CD4-positive, alpha-beta T cell (primary cell): Measurements from ENCODE around the gene B2M. TPM values are rescaled to one million over a fixed set of nuclear protein-coding genes. Genes with fewer than 3 reads are reported as not detected.
"Not testable (repeated sequence)": the region's sequence is repeated elsewhere in the genome, so short reads cannot be mapped to it uniquely, and the experiment has no call there.

Experiments
- ATAC-seq: fragments of 200-7000 bp; cut with Tn5 transposase; one replicate; pipeline ENCODE4 v1.10.0; 2022; ENCODE audit warnings: mild to moderate bottlenecking; ENCODE audit not compliant: poor library complexity
- CTCF ChIA-PET: fragments of 350-600 bp; sonication (Branson Sonifier 250); formaldehyde crosslinking; loops from one replicate; lab custom pipeline; 2021; ENCODE audit warnings: antibody characterized with exemption, inconsistent platforms; lab: Charles Lee
- POLR2A ChIA-PET: fragments of 350-600 bp; sonication (Branson Sonifier 250); formaldehyde crosslinking; loops from one replicate; lab custom pipeline; 2021; ENCODE audit warnings: antibody characterized with exemption, inconsistent platforms; lab: Charles Lee
- DNase-seq, 14 experiments: peaks; one replicate each; pipeline ENCODE4 v3.0.0-alpha.2; 2013 to 2020; ENCODE audit warnings: mixed read lengths in 2 of 14
- H3K27ac ChIP-seq, 2 donors: one replicate each; pipeline versions ENCODE4 v1.5.1 to v1.7.0; 2013; ENCODE audit warnings: low read length in 2 of 2, low read depth in 1 of 2, mild to moderate bottlenecking in 1 of 2
- H3K27me3 ChIP-seq, 2 experiments: 1 replicate in 1 of 2; 2 replicates in 1 of 2; pipeline versions ENCODE4 v1.6.1 to v1.7.0; 2013; ENCODE audit warnings: low read length in 2 of 2, control low read depth in 1 of 2, mild to moderate bottlenecking in 1 of 2, moderate library complexity in 1 of 2; ENCODE audit not compliant: insufficient read depth in 2 of 2, control insufficient read depth in 1 of 2
- H3K36me3 ChIP-seq: one replicate; pipeline ENCODE4 v1.6.1; 2013; ENCODE audit warnings: low read length, control low read depth; ENCODE audit not compliant: insufficient read depth
- H3K4me1 ChIP-seq: one replicate; pipeline ENCODE4 v1.6.1; 2013; ENCODE audit warnings: low read length, control low read depth; ENCODE audit not compliant: insufficient read depth
- H3K4me3 ChIP-seq: one replicate; pipeline ENCODE4 v1.5.1; 2013; ENCODE audit warnings: mild to moderate bottlenecking, low read length, moderate library complexity
- H3K9me3 ChIP-seq, 2 experiments: 1 replicate in 1 of 2; 2 replicates in 1 of 2; pipeline versions ENCODE4 v1.6.1 to v1.7.0; 2013; ENCODE audit warnings: low read length in 2 of 2, mild to moderate bottlenecking in 2 of 2, control low read depth in 1 of 2, moderate library complexity in 1 of 2; ENCODE audit not compliant: control insufficient read depth in 1 of 2, insufficient read depth in 1 of 2
- H3K27ac Mint-ChIP-seq: one replicate; pipeline ENCODE4 v1.8.0; 2020; ENCODE audit warnings: mixed read lengths
- H3K27me3 Mint-ChIP-seq: one replicate; pipeline ENCODE4 v1.8.0; 2021; ENCODE audit warnings: mixed read lengths
- H3K36me3 Mint-ChIP-seq: one replicate; pipeline ENCODE4 v1.8.0; 2021; ENCODE audit warnings: low read depth, mixed read lengths
- H3K4me1 Mint-ChIP-seq: one replicate; pipeline ENCODE4 v1.8.0; 2021; ENCODE audit warnings: low read depth, mixed read lengths
- H3K4me3 Mint-ChIP-seq: one replicate; pipeline ENCODE4 v1.8.0; 2020; ENCODE audit warnings: mild to moderate bottlenecking, mixed read lengths
- H3K9me3 Mint-ChIP-seq: one replicate; pipeline ENCODE4 v1.8.0; 2020; ENCODE audit warnings: mixed read lengths
- intact Hi-C, 2 experiments: fragments of 100-400 bp; cut with DNase I in 1 of 2; cut with micrococcal nuclease in 1 of 2; formaldehyde crosslinking; loops; one replicate each; pipeline versions ENCODE4 v1.15.1 to v1.9.0; 2023 to 2025; cut with DNase I, micrococcal nuclease
- total RNA-seq, 174 experiments: library from RNA in 2 of 174; stranded (reverse) in 2 of 174; gene quantifications; one replicate each; pipeline ENCODE4 v1.2.3 and lab custom pipeline; 2021 to 2026
- TF ChIP-seq, protein P1 (sequence below): fragments of 200-600 bp; IDR thresholded peaks from one replicate; pipeline ENCODE4 v1.8.0; 2022; ENCODE audit warnings: antibody characterized with exemption, mild to moderate bottlenecking

B2M gene
- total RNA-seq, 2 experiments from 2014 or later, result 4,357 to 4,503 TPM

DNA sequence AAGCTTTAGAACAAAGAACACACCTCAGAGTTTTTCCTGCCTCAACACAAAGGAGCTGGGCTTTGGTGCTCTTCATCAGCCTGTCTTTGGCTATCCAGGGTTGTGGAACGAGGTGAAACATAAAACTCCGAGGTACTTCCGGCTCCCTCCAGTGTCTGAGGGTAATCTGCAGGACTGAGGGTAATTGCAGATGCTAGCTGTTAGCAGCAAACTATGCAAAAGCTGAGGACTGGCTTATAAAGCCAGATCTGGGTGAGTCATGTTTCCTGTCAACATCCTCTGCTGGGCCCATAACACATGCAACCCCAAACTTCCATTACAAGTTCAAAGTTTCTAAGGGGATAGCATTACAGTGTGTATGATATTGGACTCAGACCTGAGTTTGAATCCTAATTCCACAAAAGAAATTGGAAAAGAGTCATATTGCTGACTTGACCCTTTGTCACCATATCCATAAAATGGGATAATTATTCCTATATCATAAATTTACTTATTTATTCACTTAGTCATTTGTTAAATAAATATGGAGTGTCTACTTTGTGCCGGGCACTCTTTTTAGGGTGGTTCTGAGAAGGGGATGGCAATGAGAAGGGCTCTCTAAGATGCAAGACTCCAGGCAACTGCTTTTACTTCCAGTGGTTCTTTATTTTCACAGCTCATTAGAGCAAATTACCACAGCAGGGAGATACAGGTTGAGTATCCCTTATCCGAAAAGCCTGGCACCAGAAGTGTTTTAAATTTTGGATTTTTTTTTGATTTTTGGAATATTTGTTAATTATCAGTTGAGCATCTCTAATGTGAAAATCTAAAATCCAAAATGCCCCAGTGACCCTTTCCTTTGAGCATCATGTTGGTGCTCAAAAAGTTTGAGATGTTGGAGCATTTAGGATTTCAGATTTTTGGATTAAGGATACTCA, 15.5 kb downstream of the B2M start:
- Mint-ChIP-seq H3K4me3 (peak overlapping the region; percentile 96), H3K4me1 (peaks cover 86% of the 10 kb centered on the region), H3K27me3 (no peaks in the 10 kb centered on the region), H3K36me3 (peaks cover 22% of the 10 kb centered on the region), H3K27ac (peak overlapping the region; percentile 99), H3K9me3 (no peaks in the 10 kb centered on the region)
- peak; percentile 51 to 96 (median 73) for DNase-seq
- H3K4me3 ChIP-seq, result peak overlapping the region; percentile 54
- POLR2A ChIA-PET, result interaction anchor here (0.5 to 38.3 kb wide), 12 partner anchors 11 to 802 kb away, joined by 3 to 4232 read pairs (median 3); partner anchors contain the start of genes B2M, EIF3J, PATL2 and SPG11
- no peaks in the 10 kb centered on the region for H3K27me3 ChIP-seq
- peaks cover 6% of the 10 kb centered on the region for H3K36me3 ChIP-seq
- peak; percentile 58 for ATAC-seq
- TF ChIP-seq, protein P1, sequence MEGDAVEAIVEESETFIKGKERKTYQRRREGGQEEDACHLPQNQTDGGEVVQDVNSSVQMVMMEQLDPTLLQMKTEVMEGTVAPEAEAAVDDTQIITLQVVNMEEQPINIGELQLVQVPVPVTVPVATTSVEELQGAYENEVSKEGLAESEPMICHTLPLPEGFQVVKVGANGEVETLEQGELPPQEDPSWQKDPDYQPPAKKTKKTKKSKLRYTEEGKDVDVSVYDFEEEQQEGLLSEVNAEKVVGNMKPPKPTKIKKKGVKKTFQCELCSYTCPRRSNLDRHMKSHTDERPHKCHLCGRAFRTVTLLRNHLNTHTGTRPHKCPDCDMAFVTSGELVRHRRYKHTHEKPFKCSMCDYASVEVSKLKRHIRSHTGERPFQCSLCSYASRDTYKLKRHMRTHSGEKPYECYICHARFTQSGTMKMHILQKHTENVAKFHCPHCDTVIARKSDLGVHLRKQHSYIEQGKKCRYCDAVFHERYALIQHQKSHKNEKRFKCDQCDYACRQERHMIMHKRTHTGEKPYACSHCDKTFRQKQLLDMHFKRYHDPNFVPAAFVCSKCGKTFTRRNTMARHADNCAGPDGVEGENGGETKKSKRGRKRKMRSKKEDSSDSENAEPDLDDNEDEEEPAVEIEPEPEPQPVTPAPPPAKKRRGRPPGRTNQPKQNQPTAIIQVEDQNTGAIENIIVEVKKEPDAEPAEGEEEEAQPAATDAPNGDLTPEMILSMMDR, result no peak
- CTCF ChIA-PET, result interaction anchor here (1.0 to 5.2 kb wide), 9 partner anchors 10 to 902 kb away, joined by 3 to 58 read pairs (median 13); partner anchors contain the start of genes B2M, MFAP1, PATL2 and SPG11
- peaks cover 75% of the 10 kb centered on the region for H3K4me1 ChIP-seq
- intact Hi-C loops, result loop anchor here in 1 of 2 experiments (1.0 kb wide), 2 partner anchors 12 to 64 kb away; partner anchors contain the start of gene SPG11
- H3K9me3 ChIP-seq, result no peaks in the 10 kb centered on the region
- peak overlapping the region; percentile 97 to 98 for H3K27ac ChIP-seq

GRCh38 chr15:44727485-44728231, 16.3 kb downstream of the B2M start:
- H3K36me3 ChIP-seq, result peaks cover 13% of the 10 kb centered on the region
- peak overlapping the region; percentile 79 for H3K4me3 ChIP-seq
- H3K27me3 ChIP-seq, result no peaks in the 10 kb centered on the region
- Mint-ChIP-seq H3K27ac (peak overlapping the region; percentile 99), H3K36me3 (peaks cover 28% of the 10 kb centered on the region), H3K27me3 (no peaks in the 10 kb centered on the region), H3K4me3 (peak overlapping the region; percentile 96), H3K9me3 (no peaks in the 10 kb centered on the region), H3K4me1 (peaks cover 88% of the 10 kb centered on the region)
- ChIA-PET POLR2A (interaction anchor here (1.4 to 38.3 kb wide), 4 partner anchors 10 to 59 kb away, joined by 3 to 4232 read pairs (median 1135); partner anchors contain the start of genes B2M, PATL2, SPG11 and TRIM69), CTCF (interaction anchor here (2.1 to 5.2 kb wide), 4 partner anchors 9 to 64 kb away, joined by 16 to 58 read pairs (median 40); partner anchors contain the start of genes B2M, PATL2, SPG11 and TRIM69)
- H3K9me3 ChIP-seq, result no peaks in the 10 kb centered on the region
- peak overlapping the region; percentile 97 to 98 for H3K27ac ChIP-seq
- intact Hi-C loops, result loop anchor here in 1 of 2 experiments (1.0 kb wide), 1 partner anchor 8 kb away; no protein-coding TSS in a partner anchor
- TF ChIP-seq, protein P1, result no peak
- peak in 3 of 14 experiments; percentile 57 to 77 (median 75) for DNase-seq
- peaks cover 75% of the 10 kb centered on the region for H3K4me1 ChIP-seq
- ATAC-seq, result no peak

- Histone ChIP-seq H3K36me3 (peaks cover 13% of the 10 kb centered on the region), H3K4me3 (peak overlapping the region; percentile 79), H3K27ac (peak overlapping the region; percentile 97 to 98), H3K4me1 (peaks cover 74% of the 10 kb centered on the region)
- Mint-ChIP-seq H3K4me3 (peak overlapping the region; percentile 96), H3K27ac (peak overlapping the region; percentile 99), H3K36me3 (peaks cover 28% of the 10 kb centered on the region), H3K4me1 (peaks cover 88% of the 10 kb centered on the region)
- H3K9me3 ChIP-seq, H3K9me3 Mint-ChIP-seq, DNase-seq, H3K27me3 ChIP-seq, H3K27me3 Mint-ChIP-seq, ATAC-seq: not testable (repeated sequence)
- POLR2A ChIA-PET, result interaction anchor here (0.8 to 38.3 kb wide), 16 partner anchors 9 to 301 kb away, joined by 3 to 4232 read pairs (median 3); partner anchors contain the start of genes B2M, PATL2, SPG11 and TRIM69
- intact Hi-C loops, result loop anchor here in 1 of 2 experiments (1.0 kb wide), 1 partner anchor 9 kb away; no protein-coding TSS in a partner anchor
- CTCF ChIA-PET, result interaction anchor here (0.9 to 5.2 kb wide), 6 partner anchors 9 to 301 kb away, joined by 3 to 58 read pairs (median 26); partner anchors contain the start of genes B2M, CTDSPL2, PATL2 and SPG11
These were observed 16.9 kb downstream of the B2M start for GRCh38 chr15:44728232-44728575.
